Spleen (tissue), 11 donors: ENCODE results near the gene FBLIM1. TPM values are rescaled to one million over a fixed set of nuclear protein-coding genes. Genes with fewer than 3 reads are reported as not detected.

ENCODE experiments used
- DNase-seq: peaks from one replicate; pipeline ENCODE4 v3.0.0-alpha.2; 2020
- H3K27ac ChIP-seq, 8 donors: fragments of 200-600 bp; sonication (generic) in 7 of 8; 1 replicate in 4 of 8; 2 replicates in 4 of 8; pipeline versions ENCODE4 v1.5.0 to v1.8.0; 2016 to 2021; ENCODE audit warnings: inconsistent platforms in 4 of 8, mild to moderate bottlenecking in 4 of 8, moderate library complexity in 1 of 8
- H3K27me3 ChIP-seq, 7 donors: fragments of 200-600 bp; sonication (generic) in 6 of 7; replicated peaks in 1 of 7; 1 replicate in 4 of 7; 2 replicates in 3 of 7; pipeline versions ENCODE4 v1.5.0 to v1.8.0; 2016 to 2021; ENCODE audit warnings: inconsistent platforms in 3 of 7, mild to moderate bottlenecking in 1 of 7
- H3K36me3 ChIP-seq, 6 donors: fragments of 200-600 bp; sonication (generic) in 5 of 6; 1 replicate in 4 of 6; 2 replicates in 2 of 6; pipeline versions ENCODE4 v1.5.0 to v1.8.0; 2016 to 2021; ENCODE audit warnings: inconsistent platforms in 2 of 6
- H3K4me1 ChIP-seq, 6 donors: fragments of 200-600 bp; sonication (generic) in 5 of 6; 1 replicate in 3 of 6; 2 replicates in 3 of 6; pipeline versions ENCODE4 v1.5.0 to v1.8.0; 2016 to 2021; ENCODE audit warnings: inconsistent platforms in 3 of 6
- H3K4me3 ChIP-seq, 8 donors: fragments of 200-600 bp; sonication (generic) in 7 of 8; 1 replicate in 4 of 8; 2 replicates in 4 of 8; pipeline versions ENCODE4 v1.5.0 to v1.8.0; 2016 to 2021; ENCODE audit warnings: inconsistent platforms in 4 of 8, mild to moderate bottlenecking in 4 of 8, moderate library complexity in 2 of 8
- H3K9me3 ChIP-seq, 8 donors: fragments of 200-600 bp; sonication (generic) in 7 of 8; 1 replicate in 4 of 8; 2 replicates in 4 of 8; pipeline versions ENCODE4 v1.5.0 to v1.8.0; 2016 to 2021; ENCODE audit warnings: inconsistent platforms in 4 of 8
- CTCF ChIP-seq, 11 experiments: fragments of 200-600 bp in 7 of 11; fragments of 450-650 bp in 4 of 11; sonication (generic) in 4 of 11; IDR thresholded peaks in 8 of 11; conservative IDR thresholded peaks in 3 of 11; 1 replicate in 7 of 11; 2 replicates in 4 of 11; pipeline versions ENCODE4 v1.4.0 to v1.8.0; 2016 to 2021; ENCODE audit warnings: antibody characterized with exemption in 11 of 11, inconsistent platforms in 4 of 11, mild to moderate bottlenecking in 1 of 11
- POLR2A ChIP-seq, 3 donors: fragments of 450-650 bp; IDR thresholded peaks; one replicate each; pipeline ENCODE4 v1.5.1; 2017; ENCODE audit warnings: antibody characterized with exemption in 3 of 3, mild to moderate bottlenecking in 1 of 3
- POLR2AphosphoS5 ChIP-seq, 3 donors: sonication (generic); formaldehyde crosslinking; IDR thresholded peaks; one replicate each; pipeline ENCODE4 v1.5.1; 2017; ENCODE audit warnings: antibody characterized with exemption in 3 of 3
- WGBS, 5 donors: extraction: QIAGEN DNeasy Blood & Tissue Kit in 3 of 5; methylation state at CpG; one replicate each; pipeline versions ENCODE4 v1.1.5 to v1.1.7; 2013 to 2018; 5-methylcytosine and 5-hydroxymethylcytosine counted together
- intact Hi-C: fragments of 100-400 bp; cut with DNase I; formaldehyde crosslinking; loops from one replicate; pipeline ENCODE4 v1.15.0; 2023; ENCODE audit warnings: low total_unique reads
- polyA plus RNA-seq, 3 donors: library from polyadenylated mRNA; stranded (reverse); fragments of 200-250 nt; gene quantifications; one replicate each; pipeline ENCODE4 v1.2.1, GENCODE V29; 2013
- total RNA-seq, 7 donors: library from RNA; depleted of rRNA in 3 of 7; stranded (reverse); fragments of >200 nt in 3 of 7; fragmentation: NEBNext Ultra II Directional in 4 of 7; extraction: Animal tissue kit (Norgen Biotek cat#: 25700) in 4 of 7; gene quantifications; one replicate each; pipeline versions ENCODE4 v1.1.0 to v1.2.1, GENCODE V29; 2016 to 2021
- donor health status: healthy with polysubstance abuse.
- donor health status: DM: no; HTN: no; CAD: no; lungs with moderate emphysema.
- donor health status: DM: no; HTN: no; CAD: no.
- donor health status: Bipolar disorder and iron deficiency.
- donor health status: healthy.
- donor health status: DM: no; HTN: no; CAD: no.
- donor health status: DM: yes; HTN: yes; CAD: no.

The FBLIM1 gene
- total and polyA plus RNA-seq, 10 donors = 7.2 to 89.1 (median 32.7) TPM

- Histone ChIP-seq H3K9me3 (no peaks in the 10 kb centered on the region), H3K36me3 (no peaks in the 10 kb centered on the region), H3K4me1 (peaks cover 0 to 26% (median 10%) of the 10 kb centered on the region in 6 donors), H3K27me3 (no peaks in the 10 kb centered on the region), H3K27ac (peak overlapping the region in 5 of 8 donors; percentile 48 to 74 (median 72)), H3K4me3 (no peak overlapping the region)
- WGBS, 5 donors = 51 to 69% (median 59%) methylated on average over 8 to 9 of the region's 9 CpGs
- TF ChIP-seq POLR2AphosphoS5 (IDR thresholded peaks at IDR 0.05) (peak; percentile 60 to 74 (median 73)), CTCF (IDR thresholded peaks at IDR 0.05 in 8 of 11, conservative IDR thresholded peaks at IDR 0.05 in 3 of 11) (no peak)
- intact Hi-C loops = loop anchor here (10.0 kb wide), 1 partner anchor 256 kb away; no protein-coding TSS in a partner anchor
- no peak for DNase-seq
Measured at GRCh38 chr1:15799004-15799867, 40.6 kb downstream of the FBLIM1 start.

- intact Hi-C loops = loop anchor here (10.0 kb wide), 1 partner anchor 255 kb away; no protein-coding TSS in a partner anchor
- Histone ChIP-seq H3K4me3 (no peak overlapping the region), H3K9me3 (no peaks in the 10 kb centered on the region), H3K36me3 (no peaks in the 10 kb centered on the region), H3K27ac (peak overlapping the region in 5 of 8 donors; percentile 48 to 74 (median 72)), H3K4me1 (peaks cover 0 to 26% (median 10%) of the 10 kb centered on the region in 6 donors), H3K27me3 (no peaks in the 10 kb centered on the region)
- TF ChIP-seq POLR2AphosphoS5 (IDR thresholded peaks at IDR 0.05) (peak in 2 of 3 donors; percentile 43 to 63), POLR2A (IDR thresholded peaks at IDR 0.05) (no peak), CTCF (IDR thresholded peaks at IDR 0.05 in 8 of 11, conservative IDR thresholded peaks at IDR 0.05 in 3 of 11) (no peak)
- 59 to 68% (median 65%) methylated on average over 16 to 22 of the region's 22 CpGs for WGBS, 5 donors
- DNase-seq = no peak
Measured at GRCh38 chr1:15799928-15800835, 41.6 kb downstream of the FBLIM1 start.

GRCh38 chr1:15802234-15802965 is 43.8 kb downstream of the FBLIM1 start:
- Histone ChIP-seq H3K9me3 (no peaks in the 10 kb centered on the region), H3K27ac (no peak overlapping the region), H3K4me3 (no peak overlapping the region), H3K36me3 (no peaks in the 10 kb centered on the region), H3K27me3 (no peaks in the 10 kb centered on the region), H3K4me1 (peaks cover 0 to 17% (median 9%) of the 10 kb centered on the region in 6 donors)
- DNase-seq = no peak
- intact Hi-C loops = no loop called here
- WGBS, 5 donors = 74 to 83% (median 76%) methylated on average over 17 of the region's 17 CpGs
- no peak for TF ChIP-seq POLR2AphosphoS5 (IDR thresholded peaks at IDR 0.05)
- TF ChIP-seq POLR2A (IDR thresholded peaks at IDR 0.05) = no peak
- no peak for TF ChIP-seq CTCF (IDR thresholded peaks at IDR 0.05 in 8 of 11, conservative IDR thresholded peaks at IDR 0.05 in 3 of 11)
